Cardiac muscle cell (in vitro differentiated cells and primary cell): Measurements from ENCODE around the gene TRAPPC10. TPM values are rescaled to one million over a fixed set of nuclear protein-coding genes. Genes with fewer than 3 reads are reported as not detected.

Experiments used
- DNase-seq, 2 donors: peaks; one replicate each; pipeline versions ENCODE4 v3.0.0 to v3.0.0-alpha.2; 2010 to 2017; ENCODE audit warnings: low read depth in 1 of 2, low spot score in 1 of 2
- H3K27ac ChIP-seq: fragments of 200-600 bp; sonication (generic); 2 replicates; pipeline ENCODE4 v1.5.1; 2016
- H3K27me3 ChIP-seq: fragments of 200-600 bp; sonication (generic); 2 replicates; pipeline ENCODE4 v1.6.0; 2016; ENCODE audit warnings: control low read depth
- H3K36me3 ChIP-seq: fragments of 200-600 bp; sonication (generic); 2 replicates; pipeline ENCODE4 v1.5.1; 2016; ENCODE audit warnings: control low read depth
- H3K4me1 ChIP-seq: fragments of 200-600 bp; sonication (generic); 2 replicates; pipeline ENCODE4 v1.8.1; 2017; ENCODE audit warnings: low read depth, mild to moderate bottlenecking, mixed run types
- H3K4me3 ChIP-seq: fragments of 200-600 bp; sonication (generic); 2 replicates; pipeline ENCODE4 v1.5.1; 2016; ENCODE audit warnings: mild to moderate bottlenecking
- H3K9me3 ChIP-seq: fragments of 200-600 bp; sonication (generic); 2 replicates; pipeline ENCODE4 v1.5.1; 2017; ENCODE audit warnings: low read depth, mild to moderate bottlenecking, control low read depth
- polyA plus RNA-seq: library from polyadenylated mRNA; unstranded; fragments of >200 nt; fragmentation: Nextera tagmentation; extraction: Ambion mirVana; gene quantifications from 2 replicates; pipeline ENCODE4 v1.2.1, GENCODE V29; 2016
- total RNA-seq: library from RNA; depleted of rRNA; stranded (reverse); fragments of >200 nt; gene quantifications from 2 replicates; pipeline ENCODE4 v1.2.3, GENCODE V29; 2016
- TF ChIP-seq, protein P1 (sequence below): IDR thresholded peaks from 2 replicates; pipeline ENCODE4 v1.5.1; 2012; ENCODE audit warnings: low read depth, mild to moderate bottlenecking, low read length

TRAPPC10 gene
- total and polyA plus RNA-seq, 2 experiments from 2014 or later = 6.5 to 12.6 TPM

DNA sequence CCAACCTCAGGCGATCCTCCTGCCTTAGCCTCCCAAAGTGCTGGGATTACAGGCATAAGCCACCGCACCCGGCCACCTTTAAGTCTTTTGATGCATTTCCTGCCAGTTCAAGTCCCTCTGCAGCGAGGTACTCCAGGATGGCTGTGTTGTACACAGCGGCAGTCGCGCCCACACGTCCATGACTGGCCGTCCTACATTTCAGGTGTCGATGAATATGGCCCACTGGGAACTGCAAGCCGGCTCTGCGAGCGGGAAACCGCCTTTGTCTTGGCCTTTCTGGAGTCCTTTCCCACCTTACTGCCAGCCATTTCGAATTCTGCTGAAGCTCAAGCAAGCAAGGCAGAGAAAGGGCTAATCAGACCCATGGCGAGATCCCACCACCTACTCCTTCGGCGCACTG, 34.6 kb downstream of the TRAPPC10 start:
- Histone ChIP-seq H3K36me3 (no peaks in the 10 kb centered on the region), H3K9me3 (no peaks in the 10 kb centered on the region), H3K27ac (no peak overlapping the region), H3K4me3 (no peak overlapping the region), H3K27me3 (no peaks in the 10 kb centered on the region), H3K4me1 (no peaks in the 10 kb centered on the region)
- DNase-seq = no peak
- TF ChIP-seq, protein P1, sequence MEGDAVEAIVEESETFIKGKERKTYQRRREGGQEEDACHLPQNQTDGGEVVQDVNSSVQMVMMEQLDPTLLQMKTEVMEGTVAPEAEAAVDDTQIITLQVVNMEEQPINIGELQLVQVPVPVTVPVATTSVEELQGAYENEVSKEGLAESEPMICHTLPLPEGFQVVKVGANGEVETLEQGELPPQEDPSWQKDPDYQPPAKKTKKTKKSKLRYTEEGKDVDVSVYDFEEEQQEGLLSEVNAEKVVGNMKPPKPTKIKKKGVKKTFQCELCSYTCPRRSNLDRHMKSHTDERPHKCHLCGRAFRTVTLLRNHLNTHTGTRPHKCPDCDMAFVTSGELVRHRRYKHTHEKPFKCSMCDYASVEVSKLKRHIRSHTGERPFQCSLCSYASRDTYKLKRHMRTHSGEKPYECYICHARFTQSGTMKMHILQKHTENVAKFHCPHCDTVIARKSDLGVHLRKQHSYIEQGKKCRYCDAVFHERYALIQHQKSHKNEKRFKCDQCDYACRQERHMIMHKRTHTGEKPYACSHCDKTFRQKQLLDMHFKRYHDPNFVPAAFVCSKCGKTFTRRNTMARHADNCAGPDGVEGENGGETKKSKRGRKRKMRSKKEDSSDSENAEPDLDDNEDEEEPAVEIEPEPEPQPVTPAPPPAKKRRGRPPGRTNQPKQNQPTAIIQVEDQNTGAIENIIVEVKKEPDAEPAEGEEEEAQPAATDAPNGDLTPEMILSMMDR = no peak

DNA sequence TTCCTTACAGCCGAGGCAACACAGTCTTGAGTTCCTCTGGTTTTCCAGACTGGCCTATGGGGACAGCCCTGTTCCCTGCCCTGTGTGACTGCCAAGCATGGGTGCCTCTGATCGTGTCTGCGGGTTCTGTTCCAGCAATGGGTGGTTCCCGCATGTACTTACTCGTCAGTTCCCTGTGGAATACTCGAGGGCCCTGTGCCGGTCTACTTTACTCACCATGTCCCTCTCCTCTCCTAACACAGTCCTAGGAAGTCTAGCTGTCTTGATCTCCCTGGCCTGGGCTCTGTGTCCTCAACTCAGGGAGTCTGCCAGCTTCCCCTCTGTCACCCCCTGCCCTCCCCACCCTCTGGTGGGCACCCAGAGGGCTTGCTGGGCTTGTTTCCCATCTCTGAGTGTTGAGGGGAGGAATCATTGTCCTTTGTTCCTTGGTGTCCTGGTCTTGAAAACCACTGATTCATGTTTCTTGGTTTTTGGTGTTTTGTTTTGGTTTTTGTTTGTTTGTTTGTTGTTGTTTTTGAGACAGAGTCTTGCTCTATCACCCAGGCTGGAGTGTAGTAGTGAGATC, 36.0 kb downstream of the TRAPPC10 start:
- Histone ChIP-seq H3K9me3 (no peaks in the 10 kb centered on the region), H3K27ac (no peak overlapping the region), H3K4me3 (no peak overlapping the region), H3K36me3 (no peaks in the 10 kb centered on the region), H3K4me1 (no peaks in the 10 kb centered on the region), H3K27me3 (no peaks in the 10 kb centered on the region)
- DNase-seq = no peak
- TF ChIP-seq, protein P1 = no peak

DNA sequence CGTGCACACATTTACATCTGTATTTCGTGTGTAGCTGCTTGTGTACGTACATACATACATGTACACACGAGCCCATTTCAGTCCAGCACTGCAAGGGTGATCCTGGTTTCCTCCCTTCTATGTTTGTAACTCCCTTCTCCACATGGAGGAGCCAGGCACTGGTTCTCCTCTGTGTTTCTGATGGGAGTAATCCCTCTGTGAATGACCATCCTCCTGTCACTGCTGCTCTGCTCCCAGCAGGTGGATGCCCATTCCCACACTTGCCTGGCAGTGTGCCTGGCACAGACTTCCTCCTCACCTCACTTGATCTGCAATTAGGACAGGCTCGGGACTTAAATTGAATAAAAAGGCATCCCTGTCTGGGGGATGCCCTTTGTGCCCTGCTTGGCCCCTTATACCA, 37.1 kb downstream of the TRAPPC10 start:
- Histone ChIP-seq H3K4me3 (no peak overlapping the region), H3K36me3 (no peaks in the 10 kb centered on the region), H3K27me3 (no peaks in the 10 kb centered on the region), H3K4me1 (no peaks in the 10 kb centered on the region), H3K9me3 (no peaks in the 10 kb centered on the region), H3K27ac (no peak overlapping the region)
- no peak for DNase-seq
- TF ChIP-seq, protein P1 = no peak

DNA sequence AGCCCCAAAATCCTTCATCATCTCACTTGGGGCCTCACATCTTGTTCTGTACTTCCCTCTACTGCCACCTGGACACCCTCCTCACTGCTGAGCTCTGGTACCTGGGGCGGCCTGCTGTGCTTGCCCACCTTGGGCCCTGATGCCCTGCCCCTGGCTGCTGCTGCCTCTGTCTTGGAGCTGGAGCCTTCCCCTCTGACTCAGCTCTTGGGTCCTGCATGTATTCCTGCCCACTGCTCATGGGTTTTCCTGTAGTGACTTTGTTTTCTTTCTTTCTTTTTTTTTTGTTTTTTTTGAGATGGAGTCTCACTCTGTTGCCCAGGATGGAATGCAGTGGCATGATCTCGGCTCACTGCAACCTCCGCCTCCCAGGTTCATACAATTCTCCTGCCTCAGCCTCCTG, 37.5 kb downstream of the TRAPPC10 start:
- DNase-seq = no peak
- no peaks in the 10 kb centered on the region for H3K36me3 ChIP-seq
- no peaks in the 10 kb centered on the region for H3K4me1 ChIP-seq
- H3K4me3 ChIP-seq = no peak overlapping the region
- H3K9me3 ChIP-seq = no peaks in the 10 kb centered on the region
- TF ChIP-seq, protein P1 = no peak
- no peaks in the 10 kb centered on the region for H3K27me3 ChIP-seq
- no peak overlapping the region for H3K27ac ChIP-seq

DNA sequence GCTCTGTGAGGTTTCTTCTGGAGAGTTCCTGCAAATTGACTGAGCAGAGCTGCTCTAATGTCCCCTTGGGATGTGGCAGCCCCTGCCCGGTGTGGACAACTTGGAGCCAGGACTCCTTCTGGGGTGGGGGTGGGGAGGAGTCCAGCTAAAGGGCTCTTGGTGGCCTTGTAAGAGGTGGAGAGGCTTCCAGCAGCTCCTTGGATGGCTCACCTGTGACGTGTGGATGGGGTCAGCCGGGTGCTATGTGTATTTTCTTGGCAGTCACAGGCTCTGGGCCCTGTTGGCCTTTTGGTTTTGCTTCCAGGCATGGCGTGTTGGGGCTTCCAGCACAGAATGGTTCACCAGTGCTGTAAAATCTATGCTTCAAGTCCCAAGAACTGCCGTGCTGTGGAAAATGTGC, 38.2 kb downstream of the TRAPPC10 start:
- Histone ChIP-seq H3K27ac (no peak overlapping the region), H3K27me3 (no peaks in the 10 kb centered on the region), H3K4me1 (no peaks in the 10 kb centered on the region), H3K4me3 (no peak overlapping the region), H3K9me3 (no peaks in the 10 kb centered on the region), H3K36me3 (no peaks in the 10 kb centered on the region)
- DNase-seq = no peak
- TF ChIP-seq, protein P1 = no peak

DNA sequence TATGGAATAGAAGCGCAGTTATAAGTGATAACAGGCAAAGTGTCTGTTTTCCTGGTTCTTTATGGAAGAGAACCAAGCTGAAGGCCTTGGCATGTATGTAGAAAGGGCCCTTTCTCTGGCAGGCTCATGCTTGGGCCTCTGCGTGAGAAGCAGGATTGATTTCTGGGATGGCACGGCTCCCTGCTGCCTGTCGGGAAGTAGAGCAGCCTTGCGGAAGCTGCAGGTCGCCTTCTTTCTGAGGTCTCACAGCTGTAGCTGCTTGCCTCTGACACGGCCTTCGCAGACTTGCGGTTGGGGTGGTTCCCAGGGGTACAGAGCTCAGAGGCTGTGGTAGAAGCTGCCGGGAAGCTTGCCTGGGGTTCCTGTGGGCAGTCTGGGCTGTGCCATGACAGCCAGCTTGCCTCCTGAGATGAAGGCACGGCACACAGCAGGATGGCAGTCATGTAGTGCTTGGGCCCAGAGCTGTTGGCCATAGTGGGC, 39.4 kb downstream of the TRAPPC10 start:
- Histone ChIP-seq H3K27me3 (no peaks in the 10 kb centered on the region), H3K4me1 (no peaks in the 10 kb centered on the region), H3K27ac (no peak overlapping the region), H3K4me3 (no peak overlapping the region), H3K36me3 (peaks cover 2% of the 10 kb centered on the region), H3K9me3 (no peaks in the 10 kb centered on the region)
- TF ChIP-seq, protein P1 = no peak
- DNase-seq = peak in 1 of 2 donors; percentile 90
